ENCODE measurements around the gene UHRF2.
"Not testable (repeated sequence)": the region's sequence is repeated elsewhere in the genome, so short reads cannot be mapped to it uniquely, and the experiment has no call there.

The UHRF2 gene

GRCh38 chr9:6431038-6431437 is 18.0 kb downstream of the UHRF2 start:
- DNase-seq: no peak

- no peak for DNase-seq
Measured at GRCh38 chr9:6433410-6433809, 20.4 kb downstream of the UHRF2 start.

- no peak for DNase-seq
Measured at GRCh38 chr9:6439051-6439703, 26.2 kb downstream of the UHRF2 start.

- no peak for DNase-seq
Measured at GRCh38 chr9:6440405-6440804, 27.4 kb downstream of the UHRF2 start.

- no peak for DNase-seq
Measured at GRCh38 chr9:6441269-6441668, 28.3 kb downstream of the UHRF2 start.

GRCh38 chr9:6443661-6444060 is 30.7 kb downstream of the UHRF2 start:
- DNase-seq: no peak

GRCh38 chr9:6444128-6444527 is 31.1 kb downstream of the UHRF2 start:
- DNase-seq: no peak

GRCh38 chr9:6449086-6449485 is 36.1 kb downstream of the UHRF2 start:
- DNase-seq: no peak

- no peak for DNase-seq
Measured at GRCh38 chr9:6449645-6450044, 36.6 kb downstream of the UHRF2 start.

GRCh38 chr9:6450641-6451375 is 37.8 kb downstream of the UHRF2 start:
- DNase-seq: no peak

- DNase-seq: not testable (repeated sequence)
Measured at GRCh38 chr9:6455292-6455691, 42.3 kb downstream of the UHRF2 start.

GRCh38 chr9:6458704-6459103 is 45.7 kb downstream of the UHRF2 start:
- not testable (repeated sequence) for DNase-seq

GRCh38 chr9:6459718-6460117 is 46.7 kb downstream of the UHRF2 start:
- no peak for DNase-seq

- no peak for DNase-seq
Measured at GRCh38 chr9:6460189-6460768, 47.3 kb downstream of the UHRF2 start.

- DNase-seq: no peak
Measured at GRCh38 chr9:6461619-6462018, 48.6 kb downstream of the UHRF2 start.

- DNase-seq: no peak
Measured at GRCh38 chr9:6467006-6467625, 54.1 kb downstream of the UHRF2 start.

GRCh38 chr9:6471231-6471850 is 58.3 kb downstream of the UHRF2 start:
- DNase-seq: no peak

GRCh38 chr9:6473151-6473550 is 60.2 kb downstream of the UHRF2 start:
- no peak for DNase-seq

- no peak for DNase-seq
Measured at GRCh38 chr9:6479959-6480358, 67.0 kb downstream of the UHRF2 start.

- DNase-seq: no peak
Measured at GRCh38 chr9:6484210-6484609, 71.2 kb downstream of the UHRF2 start.

- no peak for DNase-seq
Measured at GRCh38 chr9:6488395-6488794, 75.4 kb downstream of the UHRF2 start.

GRCh38 chr9:6489099-6489498 is 76.1 kb downstream of the UHRF2 start:
- DNase-seq: no peak

- no peak for DNase-seq
Measured at GRCh38 chr9:6490863-6491262, 77.9 kb downstream of the UHRF2 start.
